Central memory CD8-positive, alpha-beta T cell (primary cell): ENCODE results near the gene TIMM23B.
"Not testable (repeated sequence)": the region's sequence is repeated elsewhere in the genome, so short reads cannot be mapped to it uniquely, and the experiment has no call there.

ENCODE experiments used
- ATAC-seq: fragments of 150-1000 bp; cut with Tn5 transposase; replicated peaks from 2 replicates; pipeline ENCODE4 v1.10.0; 2022; ENCODE audit warnings: mild to moderate bottlenecking, moderate FRiP score, moderate number of reproducible peaks; ENCODE audit not compliant: poor library complexity, severe bottlenecking; ENCODE audit errors: extremely low read depth
- DNase-seq, 2 donors: peaks; one replicate each; pipeline ENCODE4 v3.0.0; 2021; ENCODE audit warnings: low spot score in 2 of 2
- H3K27ac Mint-ChIP-seq: one replicate; pipeline ENCODE4 v1.8.0; 2022; ENCODE audit warnings: low read depth, mild to moderate bottlenecking, moderate library complexity, mixed read lengths
- H3K27me3 Mint-ChIP-seq: one replicate; pipeline ENCODE4 v1.8.0; 2022; ENCODE audit warnings: mixed read lengths
- H3K36me3 Mint-ChIP-seq: one replicate; pipeline ENCODE4 v1.8.0; 2022; ENCODE audit warnings: mild to moderate bottlenecking, moderate library complexity, mixed read lengths; ENCODE audit not compliant: insufficient read depth
- H3K4me1 Mint-ChIP-seq: one replicate; pipeline ENCODE4 v1.8.0; 2022; ENCODE audit warnings: mixed read lengths
- H3K4me3 Mint-ChIP-seq: one replicate; pipeline ENCODE4 v1.8.0; 2022; ENCODE audit warnings: mild to moderate bottlenecking, moderate library complexity, mixed read lengths
- H3K9me3 Mint-ChIP-seq: one replicate; pipeline ENCODE4 v1.8.0; 2022; ENCODE audit warnings: mixed read lengths

TIMM23B gene

DNA sequence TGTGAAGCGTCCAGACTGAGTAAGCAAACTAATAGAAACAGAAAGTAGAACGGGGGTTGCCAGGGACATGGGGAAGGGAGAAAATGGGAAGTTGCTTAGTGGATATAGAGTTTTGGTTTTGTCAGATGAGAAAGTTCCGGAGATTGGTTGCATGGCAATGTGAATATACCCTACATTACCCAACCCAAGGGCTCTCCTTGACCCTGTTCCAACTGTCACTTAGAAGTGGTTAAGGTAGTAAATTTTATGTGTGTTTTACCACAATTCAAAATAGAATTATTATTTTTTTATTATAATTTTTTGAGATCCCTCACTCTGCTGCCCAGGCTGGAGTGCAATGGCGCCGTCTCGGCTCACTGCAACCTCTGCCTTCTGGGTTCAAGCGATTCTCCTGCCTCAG lies 72.2 kb downstream of the TIMM23B start:
- not testable (repeated sequence) for H3K36me3 Mint-ChIP-seq, H3K4me1 Mint-ChIP-seq, H3K9me3 Mint-ChIP-seq, H3K27me3 Mint-ChIP-seq, H3K27ac Mint-ChIP-seq, DNase-seq, H3K4me3 Mint-ChIP-seq, ATAC-seq

- not testable (repeated sequence) for H3K4me3 Mint-ChIP-seq, H3K27me3 Mint-ChIP-seq, H3K36me3 Mint-ChIP-seq, H3K4me1 Mint-ChIP-seq, DNase-seq, ATAC-seq, H3K9me3 Mint-ChIP-seq, H3K27ac Mint-ChIP-seq
These were observed 73.9 kb downstream of the TIMM23B start for GRCh38 chr10:50015596-50016220.

GRCh38 chr10:50016926-50017325 lies 75.1 kb downstream of the TIMM23B start:
- not testable (repeated sequence) for H3K4me3 Mint-ChIP-seq, H3K4me1 Mint-ChIP-seq, H3K9me3 Mint-ChIP-seq, H3K36me3 Mint-ChIP-seq, H3K27ac Mint-ChIP-seq, H3K27me3 Mint-ChIP-seq, ATAC-seq, DNase-seq

- not testable (repeated sequence) for H3K36me3 Mint-ChIP-seq, H3K4me1 Mint-ChIP-seq, DNase-seq
These were observed 75.8 kb downstream of the TIMM23B start for GRCh38 chr10:50017646-50018045.

DNA sequence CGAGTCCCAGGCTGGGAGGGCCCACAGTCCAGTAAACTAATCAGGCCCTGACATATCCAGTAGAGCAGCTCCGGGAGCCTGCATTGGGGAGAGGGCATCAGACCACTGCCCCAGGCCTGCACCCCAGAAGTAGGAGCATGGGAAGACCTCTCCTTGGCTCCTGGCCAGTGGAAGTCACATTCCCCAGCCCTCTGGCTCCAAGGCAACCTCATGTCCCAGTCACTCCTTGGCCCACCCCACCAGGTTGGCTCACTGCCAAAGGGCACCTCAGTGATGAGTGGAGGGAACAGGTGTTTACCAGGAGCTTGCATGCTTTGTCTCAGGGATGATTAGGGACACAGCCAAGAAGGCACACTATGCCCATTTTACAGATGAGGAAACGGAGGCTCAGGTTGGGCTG lies 77.4 kb downstream of the TIMM23B start:
- ATAC-seq, H3K4me1 Mint-ChIP-seq, H3K27me3 Mint-ChIP-seq, H3K9me3 Mint-ChIP-seq, H3K36me3 Mint-ChIP-seq, H3K27ac Mint-ChIP-seq, DNase-seq, H3K4me3 Mint-ChIP-seq: not testable (repeated sequence)

More at GRCh38 chr10:50017646-50018045, 75.8 kb downstream of the TIMM23B start:
- not testable (repeated sequence) for H3K27me3 Mint-ChIP-seq, ATAC-seq, H3K4me3 Mint-ChIP-seq, H3K27ac Mint-ChIP-seq, H3K9me3 Mint-ChIP-seq

GRCh38 chr10:50020451-50021024 lies 78.7 kb downstream of the TIMM23B start:
- not testable (repeated sequence) for H3K9me3 Mint-ChIP-seq, ATAC-seq, DNase-seq, H3K4me1 Mint-ChIP-seq, H3K36me3 Mint-ChIP-seq, H3K4me3 Mint-ChIP-seq, H3K27ac Mint-ChIP-seq
- peaks cover 17% of the 10 kb centered on the region for H3K27me3 Mint-ChIP-seq

DNA sequence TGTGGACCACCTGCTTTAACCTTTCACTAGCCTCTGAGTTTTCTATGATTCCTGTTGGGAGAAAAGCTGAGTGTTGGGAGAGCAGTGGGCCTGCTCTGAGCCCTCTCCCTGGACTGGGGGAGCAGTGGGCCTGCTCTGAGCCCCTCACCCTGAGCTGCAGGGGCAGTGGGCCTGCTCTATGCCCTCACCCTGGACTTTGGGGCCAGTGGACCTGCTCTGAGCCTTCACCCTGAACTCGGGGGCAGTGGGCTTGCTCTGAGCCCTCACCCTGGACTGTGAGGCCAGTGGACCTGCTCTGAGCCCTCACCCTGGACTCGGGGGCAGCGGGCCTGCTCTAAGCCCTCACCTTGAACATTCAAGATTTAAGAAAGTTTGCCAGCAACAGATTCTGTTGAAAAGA lies 79.8 kb downstream of the TIMM23B start:
- DNase-seq (no peak), ATAC-seq (no peak)
- H3K36me3 Mint-ChIP-seq: no peaks in the 10 kb centered on the region
- H3K9me3 Mint-ChIP-seq: no peaks in the 10 kb centered on the region
- peaks cover 28% of the 10 kb centered on the region for H3K27me3 Mint-ChIP-seq
- peak overlapping the region; percentile 65 for H3K27ac Mint-ChIP-seq
- H3K4me1 Mint-ChIP-seq: no peaks in the 10 kb centered on the region
- H3K4me3 Mint-ChIP-seq: no peak overlapping the region
